Nephron (organoid): ENCODE data around the gene IGSF23.
"Not testable (repeated sequence)": the region's sequence is repeated elsewhere in the genome, so short reads cannot be mapped to it uniquely, and the experiment has no call there.

ENCODE experiments used
- H3K27ac Mint-ChIP-seq, 3 experiments: 2 replicates each; pipeline ENCODE4 v1.8.0; 2020; ENCODE audit warnings: mixed read lengths in 3 of 3, mild to moderate bottlenecking in 2 of 3, moderate library complexity in 1 of 3
- H3K27me3 Mint-ChIP-seq: 2 replicates; pipeline ENCODE4 v1.8.0; 2021; ENCODE audit warnings: low read depth, mild to moderate bottlenecking, moderate library complexity, mixed read lengths
- H3K36me3 Mint-ChIP-seq: 2 replicates; pipeline ENCODE4 v1.8.0; 2020; ENCODE audit warnings: low read depth, mixed read lengths
- H3K4me1 Mint-ChIP-seq: 2 replicates; pipeline ENCODE4 v1.8.0; 2020; ENCODE audit warnings: mixed read lengths
- H3K4me3 Mint-ChIP-seq, 3 experiments: 2 replicates each; pipeline ENCODE4 v1.8.0; 2020; ENCODE audit warnings: mild to moderate bottlenecking in 3 of 3, mixed read lengths in 3 of 3, moderate library complexity in 2 of 3
- H3K9me3 Mint-ChIP-seq: 2 replicates; pipeline ENCODE4 v1.8.0; 2020; ENCODE audit warnings: mixed read lengths
- CTCF ChIP-seq, 3 experiments: fragments of 200-600 bp; sonication (generic); IDR thresholded peaks; one replicate each; pipeline ENCODE4 v1.5.0; 2021; ENCODE audit warnings: antibody characterized with exemption in 3 of 3; ENCODE audit not compliant: unreplicated experiment in 3 of 3

The IGSF23 gene

GRCh38 chr19:44682807-44683206 lies 69.4 kb downstream of the IGSF23 start:
- H3K36me3 Mint-ChIP-seq, result peaks cover 3% of the 10 kb centered on the region
- no peak overlapping the region for H3K4me3 Mint-ChIP-seq
- H3K9me3 Mint-ChIP-seq, result no peaks in the 10 kb centered on the region
- TF ChIP-seq CTCF (IDR thresholded peaks at IDR 0.05; ENCODE audit: unreplicated experiment in 3 of 3), result no peak
- H3K4me1 Mint-ChIP-seq, result peaks cover 6% of the 10 kb centered on the region
- no peaks in the 10 kb centered on the region for H3K27me3 Mint-ChIP-seq
- H3K27ac Mint-ChIP-seq, result peak overlapping the region in 1 of 3 experiments; percentile 12

GRCh38 chr19:44683434-44684210 lies 70.3 kb downstream of the IGSF23 start:
- H3K4me3 Mint-ChIP-seq, result no peak overlapping the region
- H3K27me3 Mint-ChIP-seq, result no peaks in the 10 kb centered on the region
- H3K4me1 Mint-ChIP-seq, result peaks cover 6% of the 10 kb centered on the region
- H3K27ac Mint-ChIP-seq, result no peak overlapping the region
- peaks cover 3% of the 10 kb centered on the region for H3K36me3 Mint-ChIP-seq
- TF ChIP-seq CTCF (IDR thresholded peaks at IDR 0.05; ENCODE audit: unreplicated experiment in 3 of 3), result no peak
- H3K9me3 Mint-ChIP-seq, result no peaks in the 10 kb centered on the region

GRCh38 chr19:44684396-44684795 lies 71.0 kb downstream of the IGSF23 start:
- not testable (repeated sequence) for H3K4me3 Mint-ChIP-seq, H3K4me1 Mint-ChIP-seq, H3K9me3 Mint-ChIP-seq, H3K36me3 Mint-ChIP-seq, H3K27me3 Mint-ChIP-seq
- H3K27ac Mint-ChIP-seq, result peak overlapping the region in 1 of 3 experiments; percentile 42

GRCh38 chr19:44684892-44685863 lies 71.8 kb downstream of the IGSF23 start:
- Mint-ChIP-seq H3K27me3 (peaks cover 4% of the 10 kb centered on the region), H3K36me3 (peaks cover 3% of the 10 kb centered on the region), H3K9me3 (no peaks in the 10 kb centered on the region), H3K27ac (peak overlapping the region; percentile 11 to 82 (median 35)), H3K4me1 (peaks cover 6% of the 10 kb centered on the region), H3K4me3 (no peak overlapping the region)
- no peak for TF ChIP-seq CTCF (IDR thresholded peaks at IDR 0.05; ENCODE audit: unreplicated experiment in 3 of 3)

- Mint-ChIP-seq H3K27ac (no peak overlapping the region), H3K4me3 (no peak overlapping the region), H3K4me1 (peaks cover 6% of the 10 kb centered on the region), H3K9me3 (no peaks in the 10 kb centered on the region), H3K27me3 (peaks cover 4% of the 10 kb centered on the region), H3K36me3 (no peaks in the 10 kb centered on the region)
- TF ChIP-seq CTCF (IDR thresholded peaks at IDR 0.05; ENCODE audit: unreplicated experiment in 3 of 3), result no peak
Observed at GRCh38 chr19:44685877-44686276, 72.5 kb downstream of the IGSF23 start.
